Astrocyte of the spinal cord (primary cell): ENCODE results near the gene ZER1.

ENCODE experiments used
- DNase-seq: peaks from one replicate; pipeline ENCODE4 v3.0.0; 2011; ENCODE audit warnings: low read depth, low spot score
- H3K4me3 ChIP-seq: 2 replicates; pipeline ENCODE4 v1.5.1; 2011; ENCODE audit warnings: low read depth, mild to moderate bottlenecking, low read length, moderate library complexity
- in situ Hi-C: cut with HindIII; loops from 2 replicates; pipeline ENCODE4 v1.10.0; 2017; ENCODE audit warnings: low sequenced_read_pairs
- TF ChIP-seq, protein P1 (sequence below): IDR thresholded peaks from 2 replicates; pipeline ENCODE4 v1.5.1; 2012; ENCODE audit warnings: low read depth, mild to moderate bottlenecking, low read length, inconsistent platforms

ZER1 gene

DNA sequence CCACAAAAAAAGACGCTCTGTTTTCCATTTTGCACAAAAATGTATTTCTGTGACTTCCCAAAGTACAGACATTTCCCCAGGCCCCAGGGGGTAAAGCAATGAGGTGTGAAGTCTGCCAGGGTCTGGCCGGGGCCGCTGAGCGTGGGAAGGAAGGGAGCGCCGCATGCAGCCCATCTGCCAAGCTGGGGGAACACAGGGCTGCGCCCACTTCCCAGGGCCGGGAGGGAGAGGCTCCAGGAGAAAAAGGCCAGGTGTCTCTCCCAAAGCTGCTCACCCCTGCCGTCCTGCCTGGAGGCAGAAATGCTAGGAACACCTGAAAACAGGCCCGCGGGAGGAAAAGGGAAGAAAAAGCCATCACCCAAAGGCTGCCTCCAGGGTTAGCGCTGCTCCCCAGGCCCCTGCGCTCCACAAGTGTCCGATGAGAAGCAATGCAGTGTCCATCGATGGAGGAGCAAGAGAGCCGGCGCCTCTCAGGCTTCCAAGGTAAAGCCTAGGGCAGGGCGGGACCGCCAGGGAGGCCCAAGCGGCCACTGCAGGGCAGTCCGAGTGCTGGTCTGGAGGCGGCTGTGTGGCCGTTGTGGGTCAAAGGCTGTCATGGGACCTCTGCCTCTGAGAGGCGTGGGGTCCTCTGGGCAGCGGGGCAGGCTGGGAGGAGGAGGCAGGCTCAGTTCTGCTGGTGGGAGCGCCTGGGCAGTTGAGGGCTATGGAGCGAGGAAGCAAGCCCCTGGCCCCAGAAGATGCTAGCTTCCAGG lies 41.8 kb downstream of the ZER1 start:
- TF ChIP-seq, protein P1, sequence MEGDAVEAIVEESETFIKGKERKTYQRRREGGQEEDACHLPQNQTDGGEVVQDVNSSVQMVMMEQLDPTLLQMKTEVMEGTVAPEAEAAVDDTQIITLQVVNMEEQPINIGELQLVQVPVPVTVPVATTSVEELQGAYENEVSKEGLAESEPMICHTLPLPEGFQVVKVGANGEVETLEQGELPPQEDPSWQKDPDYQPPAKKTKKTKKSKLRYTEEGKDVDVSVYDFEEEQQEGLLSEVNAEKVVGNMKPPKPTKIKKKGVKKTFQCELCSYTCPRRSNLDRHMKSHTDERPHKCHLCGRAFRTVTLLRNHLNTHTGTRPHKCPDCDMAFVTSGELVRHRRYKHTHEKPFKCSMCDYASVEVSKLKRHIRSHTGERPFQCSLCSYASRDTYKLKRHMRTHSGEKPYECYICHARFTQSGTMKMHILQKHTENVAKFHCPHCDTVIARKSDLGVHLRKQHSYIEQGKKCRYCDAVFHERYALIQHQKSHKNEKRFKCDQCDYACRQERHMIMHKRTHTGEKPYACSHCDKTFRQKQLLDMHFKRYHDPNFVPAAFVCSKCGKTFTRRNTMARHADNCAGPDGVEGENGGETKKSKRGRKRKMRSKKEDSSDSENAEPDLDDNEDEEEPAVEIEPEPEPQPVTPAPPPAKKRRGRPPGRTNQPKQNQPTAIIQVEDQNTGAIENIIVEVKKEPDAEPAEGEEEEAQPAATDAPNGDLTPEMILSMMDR, result no peak
- H3K4me3 ChIP-seq, result no peak overlapping the region
- in situ Hi-C loops, result no loop called here
- no peak for DNase-seq

DNA sequence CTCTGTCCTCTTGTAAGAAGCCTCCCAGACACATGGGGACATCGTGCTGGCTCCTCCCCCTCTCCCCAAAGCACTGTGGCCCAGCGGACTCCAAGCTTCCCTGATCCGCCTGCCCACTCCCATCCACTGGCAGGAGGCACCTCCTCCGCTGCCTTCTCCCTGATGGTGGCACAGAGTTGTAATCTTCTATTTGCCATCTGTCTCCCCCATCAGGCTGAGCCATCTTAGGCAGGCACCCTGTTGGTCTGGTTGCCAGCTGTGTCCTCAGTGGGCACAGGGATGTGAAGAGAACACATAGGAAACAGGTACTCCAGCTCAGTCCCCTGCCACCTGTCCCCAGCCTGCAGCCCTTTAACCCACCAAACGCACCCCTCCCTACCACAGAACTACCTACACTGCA lies 42.4 kb downstream of the ZER1 start:
- DNase-seq, result no peak
- in situ Hi-C loops, result no loop called here
- TF ChIP-seq, protein P1, result no peak
- no peak overlapping the region for H3K4me3 ChIP-seq

DNA sequence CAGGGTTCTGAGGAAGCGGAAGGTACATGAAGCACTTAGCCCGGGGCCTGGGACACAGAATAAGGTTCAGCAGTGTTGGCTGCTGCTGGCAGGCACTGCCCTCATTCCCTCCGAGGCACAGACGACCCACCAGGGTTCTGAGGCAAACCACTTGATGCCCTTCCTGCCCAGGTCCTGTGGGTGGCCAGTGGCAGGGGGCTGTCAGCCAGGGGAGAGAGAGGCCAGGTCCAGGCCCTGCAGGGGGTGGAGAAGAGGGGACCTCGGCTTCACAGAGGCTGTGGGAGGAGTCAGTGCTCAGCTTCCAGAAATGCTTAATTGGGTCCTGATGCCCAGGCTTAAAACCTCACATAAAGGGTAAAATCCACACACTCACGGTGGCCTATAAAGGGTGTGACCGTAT lies 43.4 kb downstream of the ZER1 start:
- H3K4me3 ChIP-seq, result no peak overlapping the region
- DNase-seq, result no peak
- TF ChIP-seq, protein P1, result no peak
- in situ Hi-C loops, result no loop called here

DNA sequence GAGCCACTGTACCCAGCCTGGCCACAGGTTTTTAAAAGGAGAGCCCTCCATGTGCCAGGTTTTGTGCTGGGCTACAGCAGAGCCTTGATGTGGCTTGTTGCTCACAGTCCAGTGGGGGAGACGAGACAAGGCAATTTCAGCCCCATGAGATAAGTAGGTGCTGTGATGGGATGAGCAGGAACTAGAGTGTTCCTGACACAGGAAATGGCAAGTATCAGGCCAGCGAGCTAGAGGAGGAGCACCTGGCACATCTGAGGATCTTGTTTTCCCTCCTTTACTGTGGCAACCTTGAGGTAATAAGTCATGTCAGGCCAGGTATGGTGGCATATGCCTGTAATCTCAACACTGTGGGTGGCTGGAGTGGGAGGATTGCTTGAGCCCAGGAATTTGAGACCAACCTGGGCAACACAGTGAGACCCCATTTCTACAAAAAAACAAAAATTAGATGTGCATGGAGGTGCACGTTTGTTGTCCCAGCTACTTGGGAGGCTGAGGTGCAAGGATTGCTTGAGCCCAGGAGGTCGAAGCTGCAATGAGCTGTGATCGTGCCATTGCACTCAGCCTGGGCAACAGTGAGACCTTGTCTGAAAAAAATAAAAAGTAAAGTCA lies 44.0 kb downstream of the ZER1 start:
- TF ChIP-seq, protein P1, result no peak
- in situ Hi-C loops, result no loop called here
- H3K4me3 ChIP-seq, result no peak overlapping the region
- DNase-seq, result no peak

DNA sequence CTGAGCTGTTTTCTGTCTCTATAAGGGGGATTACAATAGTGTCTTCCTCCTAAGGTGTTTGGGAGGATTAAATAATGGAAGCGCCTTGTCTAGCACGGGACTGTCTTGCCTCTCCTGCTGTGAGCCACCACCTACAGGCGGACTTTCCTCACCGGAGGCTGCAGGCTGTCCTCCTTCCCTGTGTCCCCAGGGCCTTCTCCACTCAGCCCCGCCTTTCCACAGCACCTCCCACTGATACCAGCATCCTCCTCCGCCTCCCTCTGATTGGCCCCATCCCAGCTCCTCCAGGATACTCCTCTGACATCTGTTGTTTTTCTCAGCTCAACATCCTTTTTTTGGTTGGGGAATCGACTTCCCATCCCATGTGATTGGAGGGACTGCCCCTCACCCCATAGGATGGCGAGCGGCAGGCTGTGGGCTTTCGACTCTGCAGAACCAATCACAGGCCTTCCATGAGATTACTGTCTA lies 46.9 kb downstream of the ZER1 start:
- in situ Hi-C loops, result no loop called here
- TF ChIP-seq, protein P1, result no peak
- peak overlapping the region; percentile 66 for H3K4me3 ChIP-seq
- DNase-seq, result peak; percentile 70

DNA sequence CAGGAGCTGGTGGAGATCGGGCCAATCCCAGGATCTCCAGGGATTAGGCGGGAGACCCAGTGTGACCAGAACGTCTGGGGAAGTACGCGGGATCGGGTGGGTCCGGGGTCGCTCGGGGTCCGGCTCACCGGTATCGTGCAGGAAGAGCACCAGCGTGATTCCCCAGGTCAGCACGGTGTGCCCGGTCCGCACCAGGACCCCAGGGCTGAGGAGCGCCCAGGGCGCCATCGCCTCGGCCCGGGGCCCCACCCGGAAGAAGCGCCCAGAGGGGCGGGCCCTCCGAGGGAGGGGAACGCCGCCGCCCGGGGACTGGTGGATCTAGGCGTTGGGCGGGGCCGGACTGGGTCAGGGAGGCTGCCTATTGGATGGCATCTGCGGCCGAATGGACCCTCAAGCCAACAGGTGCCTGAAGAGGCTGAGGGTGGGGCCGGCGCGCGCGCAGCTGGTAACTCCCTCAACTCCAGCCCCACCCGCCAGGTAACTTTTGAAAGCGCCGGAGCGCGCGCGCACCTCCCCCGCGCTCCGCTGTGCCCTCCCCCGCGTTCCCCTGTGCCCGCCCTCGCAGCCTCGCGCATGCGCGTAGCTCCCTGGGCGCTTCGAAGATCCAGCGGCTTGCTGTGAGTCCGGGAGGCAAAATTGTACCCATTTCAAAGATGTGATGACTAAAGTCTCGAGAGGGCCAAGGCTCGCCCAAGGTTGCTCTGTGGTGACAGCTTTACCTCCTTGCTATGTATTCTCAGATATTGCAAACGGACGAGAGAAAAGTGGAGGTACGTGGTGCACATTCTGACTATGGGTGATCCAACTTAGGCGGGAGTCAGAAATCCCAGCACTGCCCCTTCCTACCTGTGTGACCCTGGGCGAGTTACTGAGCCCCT lies 47.6 kb downstream of the ZER1 start, which contains the start of gene ZDHHC12:
Gene ZDHHC12, minus strand, starts transcription at position 262 of the 878 bp plus-strand sequence. Its CDS starts 34 bp downstream, at position 228.
- DNase-seq, result peak; percentile 97

More for the DNA sequence above, 47.6 kb downstream of the ZER1 start, which contains the start of gene ZDHHC12:
- TF ChIP-seq, protein P1, result no peak
- in situ Hi-C loops, result no loop called here
- H3K4me3 ChIP-seq, result peak within 1 kb of the TSS; percentile 66
